GM18907 (cell line): Measurements from ENCODE around the gene AOC3.
"Not testable (repeated sequence)": the region's sequence is repeated elsewhere in the genome, so short reads cannot be mapped to it uniquely, and the experiment has no call there.

Source experiments
- ATAC-seq: cut with Tn5 transposase; IDR thresholded peaks from one replicate; pipeline ENCODE4 v1.9.1; 2021; ENCODE audit warnings: mild to moderate bottlenecking, moderate library complexity; ENCODE audit not compliant: unreplicated experiment

AOC3 gene

DNA sequence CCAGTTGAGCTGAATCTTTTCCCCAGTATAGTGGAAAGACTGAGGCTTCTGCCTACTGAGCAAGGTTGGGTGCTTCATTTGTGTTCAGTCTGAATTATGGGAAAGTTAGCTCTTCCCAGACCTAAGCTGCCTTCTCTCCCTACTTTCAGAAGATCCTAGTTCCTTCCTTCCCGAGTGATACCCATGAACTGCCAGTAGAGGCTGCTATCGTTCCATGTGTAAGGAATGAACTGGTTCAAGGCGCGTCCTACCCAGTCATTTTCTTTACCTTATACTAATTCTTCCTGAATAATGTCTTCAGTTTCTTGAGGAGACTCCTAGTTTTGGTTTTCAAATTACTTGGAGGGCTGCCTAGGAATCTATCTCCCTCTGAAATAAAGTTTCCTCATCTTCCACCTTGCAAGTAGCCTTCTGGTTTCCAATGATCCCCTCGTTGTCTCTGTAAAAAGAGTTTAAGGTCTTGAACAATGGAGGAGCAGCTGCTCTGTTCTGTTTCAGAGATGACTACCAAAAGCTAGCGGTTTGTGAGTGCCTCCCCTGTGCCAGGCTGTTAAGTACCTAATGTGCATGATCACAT lies 7.6 kb upstream of the AOC3 start:
- no peak for ATAC-seq

DNA sequence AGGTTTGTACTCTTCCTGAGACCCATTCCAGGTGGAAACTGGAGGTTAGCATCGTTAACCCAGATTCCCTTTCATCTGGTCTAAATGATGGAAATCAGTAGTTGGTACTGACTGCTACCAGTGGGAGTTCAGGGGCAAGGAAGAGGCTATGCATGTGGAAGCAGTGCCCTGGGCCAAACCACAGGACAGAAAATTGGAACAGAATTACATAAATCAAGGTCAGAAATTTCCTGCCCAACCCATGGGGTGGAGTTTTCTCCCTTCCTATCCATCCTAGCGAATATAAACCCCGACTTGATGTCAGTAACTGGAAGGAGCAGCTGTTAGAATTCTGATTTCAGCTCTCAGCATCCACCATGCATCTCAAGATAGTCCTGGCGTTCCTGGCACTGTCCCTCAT lies 6.7 kb upstream of the AOC3 start, which contains the start of gene AOC2:
Gene AOC2, plus strand, starts transcription at position 310 of the 400 bp plus-strand sequence. Its CDS starts 47 bp downstream, at position 357.
- no peak for ATAC-seq

DNA sequence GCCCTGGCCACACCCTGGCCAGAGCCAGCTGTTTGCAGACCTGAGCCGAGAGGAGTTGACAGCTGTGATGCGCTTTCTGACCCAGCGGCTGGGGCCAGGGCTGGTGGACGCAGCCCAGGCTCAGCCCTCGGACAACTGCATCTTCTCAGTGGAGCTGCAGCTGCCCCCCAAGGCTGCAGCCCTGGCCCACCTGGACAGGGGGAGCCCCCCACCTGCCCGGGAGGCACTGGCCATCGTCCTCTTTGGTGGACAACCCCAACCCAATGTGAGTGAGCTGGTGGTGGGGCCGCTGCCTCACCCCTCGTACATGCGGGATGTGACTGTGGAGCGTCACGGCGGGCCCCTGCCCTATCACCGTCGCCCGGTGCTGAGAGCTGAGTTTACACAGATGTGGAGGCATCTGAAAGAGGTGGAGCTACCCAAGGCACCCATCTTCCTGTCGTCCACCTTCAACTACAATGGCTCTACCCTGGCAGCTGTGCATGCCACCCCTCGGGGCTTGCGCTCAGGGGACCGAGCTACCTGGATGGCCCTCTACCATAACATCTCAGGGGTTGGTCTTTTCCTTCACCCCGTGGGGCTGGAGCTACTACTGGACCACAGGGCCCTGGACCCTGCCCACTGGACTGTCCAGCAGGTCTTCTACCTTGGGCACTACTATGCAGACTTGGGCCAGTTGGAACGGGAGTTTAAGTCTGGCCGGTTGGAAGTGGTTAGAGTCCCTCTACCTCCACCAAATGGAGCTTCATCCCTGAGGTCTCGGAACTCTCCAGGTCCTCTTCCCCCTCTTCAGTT lies 6.0 kb upstream of the AOC3 start:
- ATAC-seq = no peak

DNA sequence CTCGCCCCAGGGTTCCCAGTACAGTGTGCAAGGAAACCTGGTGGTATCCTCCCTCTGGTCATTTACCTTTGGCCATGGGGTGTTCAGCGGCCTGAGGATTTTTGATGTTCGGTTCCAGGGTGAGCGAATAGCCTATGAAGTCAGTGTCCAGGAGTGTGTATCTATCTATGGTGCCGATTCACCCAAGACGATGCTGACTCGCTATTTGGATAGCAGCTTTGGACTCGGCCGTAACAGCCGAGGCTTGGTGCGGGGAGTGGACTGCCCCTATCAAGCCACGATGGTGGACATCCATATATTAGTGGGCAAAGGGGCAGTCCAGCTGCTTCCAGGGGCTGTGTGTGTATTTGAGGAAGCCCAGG lies 5.5 kb upstream of the AOC3 start:
- no peak for ATAC-seq

DNA sequence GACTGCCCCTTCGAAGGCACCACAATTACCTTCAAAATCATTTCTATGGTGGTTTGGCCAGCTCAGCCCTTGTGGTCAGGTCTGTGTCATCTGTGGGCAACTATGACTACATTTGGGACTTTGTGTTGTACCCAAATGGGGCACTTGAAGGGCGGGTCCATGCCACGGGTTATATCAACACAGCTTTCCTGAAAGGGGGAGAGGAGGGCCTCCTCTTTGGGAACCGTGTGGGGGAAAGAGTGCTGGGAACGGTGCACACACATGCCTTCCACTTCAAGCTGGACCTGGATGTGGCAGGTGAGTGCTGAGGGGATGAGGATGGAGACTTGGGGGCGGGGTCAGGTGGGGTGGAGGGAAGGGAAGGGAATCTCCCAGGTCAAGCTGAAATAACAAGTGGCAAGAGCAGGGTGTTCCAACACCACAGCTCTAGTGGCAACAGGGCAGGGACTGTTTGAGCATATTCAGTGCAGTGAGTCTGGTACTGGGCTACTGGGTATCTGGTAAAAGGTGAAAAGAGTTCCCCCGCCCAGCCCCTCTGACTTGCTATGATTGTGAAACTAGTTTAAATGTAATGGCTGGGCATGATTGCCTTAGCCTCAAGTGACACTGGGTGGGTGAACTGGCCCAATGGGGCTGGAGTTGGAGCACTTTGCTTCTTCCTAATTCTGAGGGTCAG lies 4.9 kb upstream of the AOC3 start:
- no peak for ATAC-seq

DNA sequence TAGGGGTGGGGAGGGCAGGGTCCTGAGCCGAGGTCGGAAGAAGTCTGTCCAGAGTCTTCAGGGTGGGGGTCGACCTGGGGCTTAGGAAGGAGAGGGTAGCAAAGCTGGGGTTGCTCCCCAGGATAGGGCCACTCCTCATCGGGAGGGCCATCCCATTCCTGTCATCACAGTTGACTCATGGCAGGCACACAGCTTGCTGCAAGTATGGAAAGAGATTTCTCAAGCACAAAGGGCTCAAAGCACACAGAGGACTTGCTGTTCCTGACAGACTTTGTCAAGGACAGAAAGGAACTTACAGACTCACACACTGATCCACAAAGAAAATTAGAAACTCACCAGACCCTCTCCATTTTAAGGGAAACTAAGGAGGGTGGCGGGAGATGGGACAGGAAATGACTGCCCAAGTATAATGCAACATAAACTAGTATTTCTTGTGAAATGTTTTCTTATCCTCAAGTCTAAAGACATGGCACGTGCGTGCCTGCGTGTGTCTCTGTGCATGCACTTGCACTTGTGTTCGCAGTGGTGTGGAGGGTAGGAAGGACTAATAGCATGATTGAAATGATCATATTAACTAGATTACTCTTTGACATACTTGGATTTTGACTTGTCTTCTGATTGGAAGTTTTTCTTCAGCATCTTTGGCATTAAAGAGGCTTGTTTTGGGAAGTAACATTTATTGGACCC lies 4.3 kb upstream of the AOC3 start:
- no peak for ATAC-seq

DNA sequence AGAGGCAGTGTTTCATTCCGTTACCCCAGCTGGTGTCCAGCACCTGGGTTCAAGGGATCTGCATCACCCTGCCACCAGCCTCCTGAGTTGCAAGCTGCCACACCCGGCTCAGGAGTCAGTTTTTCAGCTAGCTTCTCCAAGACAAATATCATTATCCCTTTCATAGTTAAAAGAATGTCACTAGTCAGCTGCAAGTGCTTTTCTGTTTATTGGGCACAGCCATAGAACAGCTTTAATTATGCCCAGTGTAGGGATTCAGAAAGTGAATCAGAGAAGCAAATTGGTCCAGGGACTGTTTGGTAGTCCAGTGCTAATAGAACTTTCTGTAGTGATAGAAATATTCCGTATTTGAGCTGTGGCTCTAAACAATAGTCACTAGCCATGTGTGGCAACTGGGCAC lies 2.9 kb upstream of the AOC3 start:
- no peak for ATAC-seq

DNA sequence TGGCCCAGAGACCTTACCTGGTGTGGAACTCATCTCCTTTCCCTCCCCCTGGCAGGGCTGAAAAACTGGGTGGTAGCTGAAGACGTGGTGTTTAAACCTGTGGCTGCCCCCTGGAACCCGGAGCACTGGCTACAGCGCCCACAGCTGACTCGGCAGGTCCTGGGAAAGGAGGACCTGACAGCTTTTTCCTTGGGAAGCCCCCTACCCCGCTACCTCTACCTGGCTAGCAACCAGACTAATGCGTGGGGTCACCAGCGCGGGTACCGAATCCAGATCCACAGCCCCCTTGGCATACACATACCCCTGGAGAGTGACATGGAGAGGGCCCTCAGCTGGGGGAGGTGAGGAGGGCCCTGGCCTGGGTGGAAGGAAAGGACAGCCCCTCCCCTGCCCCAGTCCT lies 2.0 kb upstream of the AOC3 start:
- no peak for ATAC-seq

DNA sequence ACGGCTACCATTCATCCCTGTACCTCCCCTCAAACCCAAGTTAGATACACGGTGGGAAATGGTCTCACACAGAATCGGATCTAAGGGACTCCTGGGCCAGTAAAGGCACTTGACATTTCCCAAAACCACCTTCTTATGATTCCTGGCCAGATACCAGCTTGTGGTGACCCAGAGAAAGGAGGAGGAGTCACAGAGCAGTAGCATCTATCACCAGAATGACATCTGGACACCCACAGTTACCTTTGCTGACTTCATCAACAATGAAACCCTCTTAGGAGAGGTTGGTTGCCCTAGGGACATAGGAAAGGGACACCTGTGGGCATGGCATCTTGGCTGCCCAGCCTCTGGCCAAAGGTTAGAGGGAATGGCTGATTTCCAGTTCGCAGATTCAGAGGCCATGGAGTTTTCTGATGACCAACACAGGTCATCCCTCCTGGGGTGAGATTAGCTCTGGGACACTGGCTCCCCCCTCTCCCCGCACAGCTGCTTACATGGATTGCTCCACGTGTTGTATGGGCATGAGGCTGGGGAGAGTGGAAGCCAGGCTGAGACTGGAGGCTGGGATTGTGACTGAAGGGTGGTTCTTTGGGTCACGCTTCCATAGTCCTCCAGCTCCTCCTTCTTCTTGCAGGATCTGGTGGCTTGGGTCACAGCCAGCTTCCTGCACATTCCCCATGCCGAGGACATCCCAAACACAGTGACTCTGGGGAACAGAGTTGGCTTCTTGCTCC lies 1.4 kb upstream of the AOC3 start:
- ATAC-seq = no peak

DNA sequence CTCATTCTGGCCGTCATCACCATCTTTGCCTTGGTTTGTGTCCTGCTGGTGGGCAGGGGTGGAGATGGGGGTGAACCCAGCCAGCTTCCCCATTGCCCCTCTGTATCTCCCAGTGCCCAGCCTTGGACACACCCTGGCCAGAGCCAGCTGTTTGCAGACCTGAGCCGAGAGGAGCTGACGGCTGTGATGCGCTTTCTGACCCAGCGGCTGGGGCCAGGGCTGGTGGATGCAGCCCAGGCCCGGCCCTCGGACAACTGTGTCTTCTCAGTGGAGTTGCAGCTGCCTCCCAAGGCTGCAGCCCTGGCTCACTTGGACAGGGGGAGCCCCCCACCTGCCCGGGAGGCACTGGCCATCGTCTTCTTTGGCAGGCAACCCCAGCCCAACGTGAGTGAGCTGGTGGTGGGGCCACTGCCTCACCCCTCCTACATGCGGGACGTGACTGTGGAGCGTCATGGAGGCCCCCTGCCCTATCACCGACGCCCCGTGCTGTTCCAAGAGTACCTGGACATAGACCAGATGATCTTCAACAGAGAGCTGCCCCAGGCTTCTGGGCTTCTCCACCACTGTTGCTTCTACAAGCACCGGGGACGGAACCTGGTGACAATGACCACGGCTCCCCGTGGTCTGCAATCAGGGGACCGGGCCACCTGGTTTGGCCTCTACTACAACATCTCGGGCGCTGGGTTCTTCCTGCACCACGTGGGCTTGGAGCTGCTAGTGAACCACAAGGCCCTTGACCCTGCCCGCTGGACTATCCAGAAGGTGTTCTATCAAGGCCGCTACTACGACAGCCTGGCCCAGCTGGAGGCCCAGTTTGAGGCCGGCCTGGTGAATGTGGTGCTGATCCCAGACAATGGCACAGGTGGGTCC lies 607 bp downstream of the AOC3 start:
- ATAC-seq = not testable (repeated sequence)

DNA sequence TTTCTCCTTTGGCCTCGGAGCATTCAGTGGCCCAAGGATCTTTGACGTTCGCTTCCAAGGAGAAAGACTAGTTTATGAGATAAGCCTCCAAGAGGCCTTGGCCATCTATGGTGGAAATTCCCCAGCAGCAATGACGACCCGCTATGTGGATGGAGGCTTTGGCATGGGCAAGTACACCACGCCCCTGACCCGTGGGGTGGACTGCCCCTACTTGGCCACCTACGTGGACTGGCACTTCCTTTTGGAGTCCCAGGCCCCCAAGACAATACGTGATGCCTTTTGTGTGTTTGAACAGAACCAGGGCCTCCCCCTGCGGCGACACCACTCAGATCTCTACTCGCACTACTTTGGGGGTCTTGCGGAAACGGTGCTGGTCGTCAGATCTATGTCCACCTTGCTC lies 1.4 kb downstream of the AOC3 start:
- no peak for ATAC-seq

DNA sequence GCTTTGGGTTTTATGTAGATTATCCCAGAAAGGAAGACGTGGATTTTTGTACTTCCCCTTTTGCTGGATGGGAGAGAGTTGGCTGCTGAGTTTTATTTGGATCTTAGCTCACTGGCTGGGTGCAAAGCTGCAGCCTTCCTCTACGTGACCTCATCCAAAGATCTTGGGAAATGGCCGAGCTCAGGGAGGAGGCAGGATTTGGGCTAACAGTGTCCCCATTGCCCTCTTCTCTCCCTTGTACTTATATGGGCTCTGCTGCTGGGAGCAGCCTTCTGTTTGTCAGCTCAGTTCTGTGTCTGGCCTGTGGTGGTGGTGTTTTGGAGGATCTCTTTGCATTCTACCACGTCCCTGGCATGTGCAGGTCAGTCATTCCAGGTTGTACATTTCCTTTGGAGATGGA lies 2.0 kb downstream of the AOC3 start:
- ATAC-seq = no peak

DNA sequence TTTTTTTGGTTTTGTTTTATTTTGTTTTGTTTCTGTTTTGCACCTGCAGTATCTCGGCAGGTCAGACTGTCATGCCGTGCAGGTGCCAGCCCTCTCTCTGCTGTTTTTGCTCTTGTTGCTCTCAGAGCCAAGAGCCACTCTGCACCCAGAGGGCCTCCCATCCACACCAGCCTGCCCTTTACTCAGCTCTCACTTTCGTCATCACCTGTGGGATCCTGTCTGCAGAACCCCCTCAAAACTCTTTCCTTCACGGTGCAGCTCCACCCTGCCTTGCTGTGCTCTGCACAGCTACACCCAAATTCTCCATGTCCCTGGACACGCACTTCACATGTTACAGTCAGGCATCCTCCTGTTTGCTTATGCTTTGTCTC lies 2.6 kb downstream of the AOC3 start:
- no peak for ATAC-seq

DNA sequence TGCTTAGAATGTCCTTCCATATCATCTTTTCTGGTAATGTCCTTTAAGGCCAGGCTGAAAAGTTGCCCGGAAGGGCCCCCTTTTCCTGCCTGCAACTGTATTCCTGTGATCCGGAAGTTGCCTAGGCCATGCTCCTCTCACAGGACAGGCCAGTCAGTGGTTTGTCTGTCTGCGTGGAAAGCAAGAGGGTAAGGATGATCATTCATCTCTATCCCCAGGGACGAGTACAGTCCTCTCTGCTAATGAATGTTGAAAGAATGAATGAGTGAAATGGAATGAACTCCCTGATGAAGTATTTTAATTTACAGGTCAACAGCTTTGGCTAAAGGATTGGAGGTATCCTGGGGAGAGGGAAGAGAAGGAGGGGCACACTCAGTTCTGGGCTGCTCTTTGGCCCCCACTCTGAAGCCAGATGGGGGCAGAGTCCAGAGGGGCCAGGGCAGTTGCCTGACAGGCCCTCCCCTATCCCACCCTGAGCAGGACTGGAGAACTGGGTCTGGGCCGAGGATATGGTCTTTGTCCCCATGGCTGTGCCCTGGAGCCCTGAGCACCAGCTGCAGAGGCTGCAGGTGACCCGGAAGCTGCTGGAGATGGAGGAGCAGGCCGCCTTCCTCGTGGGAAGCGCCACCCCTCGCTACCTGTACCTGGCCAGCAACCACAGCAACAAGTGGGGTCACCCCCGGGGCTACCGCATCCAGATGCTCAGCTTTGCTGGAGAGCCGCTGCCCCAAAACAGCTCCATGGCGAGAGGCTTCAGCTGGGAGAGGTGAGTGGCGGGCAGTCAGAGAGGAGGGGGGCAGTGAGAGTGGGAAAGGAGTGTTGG lies 3.2 kb downstream of the AOC3 start:
- ATAC-seq = no peak

DNA sequence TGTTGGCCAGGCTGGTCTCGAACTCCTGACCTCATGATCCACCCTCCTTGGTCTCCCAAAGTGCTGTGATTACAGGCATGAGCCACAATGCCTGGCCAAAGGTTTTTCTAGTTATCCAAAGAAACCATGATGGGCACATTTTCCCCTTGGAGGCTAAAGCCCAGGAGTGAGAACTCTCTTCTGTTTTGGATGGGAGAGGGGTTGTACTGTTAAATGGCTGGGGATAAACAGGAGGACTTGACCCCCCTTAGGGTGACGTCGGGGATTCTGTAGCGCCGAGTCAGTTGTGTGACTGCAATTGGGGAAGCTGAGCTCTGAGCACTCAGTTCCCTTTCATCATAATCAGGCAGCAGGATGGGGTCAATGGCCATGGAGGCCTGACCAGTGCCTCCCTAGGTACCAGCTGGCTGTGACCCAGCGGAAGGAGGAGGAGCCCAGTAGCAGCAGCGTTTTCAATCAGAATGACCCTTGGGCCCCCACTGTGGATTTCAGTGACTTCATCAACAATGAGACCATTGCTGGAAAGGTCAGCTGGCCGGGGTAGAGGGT lies 4.1 kb downstream of the AOC3 start:
- no peak for ATAC-seq

DNA sequence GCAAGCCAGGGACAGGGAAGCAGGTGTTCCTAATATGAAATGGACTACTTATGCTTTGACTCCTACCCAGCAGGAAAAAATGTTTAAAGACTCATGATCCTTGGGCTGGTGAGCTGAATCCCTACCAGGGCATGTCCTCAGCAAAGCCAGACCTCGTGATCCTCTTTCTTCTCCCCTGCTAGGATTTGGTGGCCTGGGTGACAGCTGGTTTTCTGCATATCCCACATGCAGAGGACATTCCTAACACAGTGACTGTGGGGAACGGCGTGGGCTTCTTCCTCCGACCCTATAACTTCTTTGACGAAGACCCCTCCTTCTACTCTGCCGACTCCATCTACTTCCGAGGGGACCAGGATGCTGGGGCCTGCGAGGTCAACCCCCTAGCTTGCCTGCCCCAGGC lies 5.1 kb downstream of the AOC3 start:
- ATAC-seq = not testable (repeated sequence)

DNA sequence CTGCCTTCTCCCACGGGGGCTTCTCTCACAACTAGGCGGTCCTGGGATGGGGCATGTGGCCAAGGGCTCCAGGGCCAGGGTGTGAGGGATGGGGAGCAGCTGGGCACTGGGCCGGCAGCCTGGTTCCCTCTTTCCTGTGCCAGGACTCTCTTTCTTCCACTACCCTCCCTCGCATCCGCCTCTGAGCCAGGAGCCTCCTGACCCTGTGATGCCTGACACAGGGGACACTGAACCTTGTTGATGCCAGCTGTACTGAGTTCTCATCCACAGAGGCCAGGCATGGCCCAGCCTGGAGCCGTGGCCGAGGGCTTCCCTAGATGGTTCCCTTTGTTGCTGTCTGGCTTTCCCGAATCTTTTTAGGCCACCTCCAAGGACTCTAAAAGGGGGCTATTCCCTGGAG lies 5.5 kb downstream of the AOC3 start:
- ATAC-seq = not testable (repeated sequence)

DNA sequence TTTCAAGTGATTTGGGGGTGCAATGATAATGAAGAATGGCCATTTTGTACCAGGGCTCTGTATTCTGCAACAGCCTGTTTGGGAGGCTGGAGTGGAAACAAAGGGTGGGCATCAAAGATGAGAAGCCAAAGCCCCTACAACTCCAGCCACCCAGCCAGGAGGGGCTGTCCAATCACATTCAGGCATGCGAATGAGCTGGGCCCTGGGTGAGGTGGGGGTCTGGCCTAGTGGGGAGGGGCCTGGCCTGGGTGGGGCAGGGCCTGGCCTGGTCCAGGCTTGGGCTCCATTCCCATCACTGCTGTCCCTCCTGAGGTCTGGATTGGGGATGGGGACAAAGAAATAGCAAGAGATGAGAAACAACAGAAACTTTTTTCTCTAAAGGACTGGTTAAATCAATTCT lies 6.4 kb downstream of the AOC3 start:
- no peak for ATAC-seq

DNA sequence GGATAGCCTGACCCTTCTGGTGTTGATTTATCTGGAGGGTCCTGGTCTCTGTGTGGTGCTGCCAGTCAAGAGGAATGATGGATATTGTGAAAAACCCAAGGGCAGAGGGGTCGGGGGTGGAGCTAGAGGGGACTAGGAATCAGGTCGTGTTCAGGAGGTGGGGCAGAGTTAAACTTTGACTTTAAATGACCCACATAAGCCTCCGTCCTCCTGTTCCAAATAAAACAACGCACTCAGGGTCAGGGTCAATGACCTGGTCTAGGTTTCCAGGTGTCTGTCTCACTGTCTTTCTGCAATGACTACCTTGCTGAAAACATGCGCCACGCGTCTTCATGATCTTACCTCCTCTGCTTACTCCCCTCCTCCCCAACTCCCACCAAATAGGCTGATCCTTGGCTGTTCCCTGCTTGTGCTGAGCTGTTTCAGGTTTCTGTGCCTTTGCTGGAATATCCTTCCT lies 14.7 kb downstream of the AOC3 start:
- ATAC-seq = no peak
